ENCODE measurements around the gene QPRT. TPM values are rescaled to one million over a fixed set of nuclear protein-coding genes. Genes with fewer than 3 reads are reported as not detected.
"Not testable (repeated sequence)": the region's sequence is repeated elsewhere in the genome, so short reads cannot be mapped to it uniquely, and the experiment has no call there.

The QPRT gene
- polyA plus RNA-seq, 1 of the 3 experiments (the other 2 are of a cell fraction): 12.5 TPM

- 76% methylated on average over 7 of the region's 7 CpGs for WGBS (ENCODE audit: low lambda C conversion rate)
- Histone ChIP-seq H4K20me1 (ENCODE audit: insufficient read depth) (no peaks in the 10 kb centered on the region), H3K4me1 (ENCODE audit: control insufficient read depth in 1 of 2, insufficient read depth in 2 of 2, low read depth in 1 of 2, low read length in 1 of 2) (no peaks in the 10 kb centered on the region; a peak in 1 of 4 replicates), H3F3A (replicated peaks; ENCODE audit: insufficient read depth) (no peaks in the 10 kb centered on the region), H3K27me3 (ENCODE audit: insufficient read depth) (peaks cover 9% of the 10 kb centered on the region), H3K79me2 (ENCODE audit: insufficient read depth) (no peaks in the 10 kb centered on the region), H2AFZ (ENCODE audit: low read depth) (no peak overlapping the region), H3K9ac (no peak overlapping the region), H3K9me2 (no peaks in the 10 kb centered on the region), H3K36me3 (replicated peaks in 1 of 2; ENCODE audit: control insufficient read depth in 1 of 2, insufficient read depth in 2 of 2, low read length in 1 of 2) (no peaks in the 10 kb centered on the region), H3K4me3 (ENCODE audit: low read depth in 2 of 2, low read length in 1 of 2) (no peak overlapping the region), H3K27ac (ENCODE audit: low read depth in 2 of 2, low read length in 1 of 2) (no peak overlapping the region), H3K4me2 (no peak overlapping the region), H3K9me3 (no peaks in the 10 kb centered on the region)
- ChIA-PET POLR2A (no interaction called here), CTCF (interaction anchor here (0.6 to 6.0 kb wide), 3 partner anchors 30 to 392 kb away, joined by 3 to 33 read pairs (median 3); partner anchors contain the start of gene PAGR1)
- TF ChIP-seq PBX3 (IDR thresholded peaks at IDR 0.05): no peak
- TF ChIP-seq RCOR1 (IDR thresholded peaks at IDR 0.05; ENCODE audit: low read length): no peak
- TF ChIP-seq GATA2 (CRISPR knock-in tag; IDR thresholded peaks at IDR 0.05): no peak
- TF ChIP-seq SIN3A (IDR thresholded peaks at IDR 0.05; ENCODE audit: borderline replicate concordance, low read depth, low read length): no peak
- no peak for TF ChIP-seq EZH2phosphoT487 (IDR thresholded peaks at IDR 0.05; ENCODE audit: borderline replicate concordance, low read depth)
- no peak for TF ChIP-seq CTCF (IDR thresholded peaks at IDR 0.05)
- no peak for TF ChIP-seq FOXM1 (IDR thresholded peaks at IDR 0.05; ENCODE audit: low read depth)
- TF ChIP-seq SMC3 (IDR thresholded peaks at IDR 0.05; ENCODE audit: low read depth, low read length): no peak
- no peak for TF ChIP-seq FOSL2 (IDR thresholded peaks at IDR 0.05; ENCODE audit: borderline replicate concordance, low read depth)
- TF ChIP-seq, protein P1, sequence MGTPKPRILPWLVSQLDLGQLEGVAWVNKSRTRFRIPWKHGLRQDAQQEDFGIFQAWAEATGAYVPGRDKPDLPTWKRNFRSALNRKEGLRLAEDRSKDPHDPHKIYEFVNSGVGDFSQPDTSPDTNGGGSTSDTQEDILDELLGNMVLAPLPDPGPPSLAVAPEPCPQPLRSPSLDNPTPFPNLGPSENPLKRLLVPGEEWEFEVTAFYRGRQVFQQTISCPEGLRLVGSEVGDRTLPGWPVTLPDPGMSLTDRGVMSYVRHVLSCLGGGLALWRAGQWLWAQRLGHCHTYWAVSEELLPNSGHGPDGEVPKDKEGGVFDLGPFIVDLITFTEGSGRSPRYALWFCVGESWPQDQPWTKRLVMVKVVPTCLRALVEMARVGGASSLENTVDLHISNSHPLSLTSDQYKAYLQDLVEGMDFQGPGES (IDR thresholded peaks at IDR 0.05; ENCODE audit: low read depth, low read length): no peak
- TF ChIP-seq CHD2 (IDR thresholded peaks at IDR 0.05; ENCODE audit: low read length, partially characterized antibody): no peak
- no peak for TF ChIP-seq FOXJ3 (CRISPR knock-in tag; IDR thresholded peaks at IDR 0.05)
- TF ChIP-seq, protein P2, sequence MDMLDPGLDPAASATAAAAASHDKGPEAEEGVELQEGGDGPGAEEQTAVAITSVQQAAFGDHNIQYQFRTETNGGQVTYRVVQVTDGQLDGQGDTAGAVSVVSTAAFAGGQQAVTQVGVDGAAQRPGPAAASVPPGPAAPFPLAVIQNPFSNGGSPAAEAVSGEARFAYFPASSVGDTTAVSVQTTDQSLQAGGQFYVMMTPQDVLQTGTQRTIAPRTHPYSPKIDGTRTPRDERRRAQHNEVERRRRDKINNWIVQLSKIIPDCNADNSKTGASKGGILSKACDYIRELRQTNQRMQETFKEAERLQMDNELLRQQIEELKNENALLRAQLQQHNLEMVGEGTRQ (IDR thresholded peaks at IDR 0.05; ENCODE audit: borderline replicate concordance, low read depth, low read length): no peak
- TF ChIP-seq TEAD4 (IDR thresholded peaks at IDR 0.05; ENCODE audit: borderline replicate concordance, insufficient read depth): no peak
- no peak for TF ChIP-seq YY1 (IDR thresholded peaks at IDR 0.05; ENCODE audit: low read depth)
- no peak for TF ChIP-seq NRF1 (IDR thresholded peaks at IDR 0.05; ENCODE audit: low read depth, low read length)
- TF ChIP-seq GABPA (IDR thresholded peaks at IDR 0.05; ENCODE audit: low read depth): no peak
- no peak for TF ChIP-seq MEF2A (IDR thresholded peaks at IDR 0.05; ENCODE audit: borderline replicate concordance, low read depth)
- no peak for TF ChIP-seq JUND (IDR thresholded peaks at IDR 0.05)
- DNase-seq: no peak
These were observed 51.7 kb downstream of the QPRT start for GRCh38 chr16:29730649-29731048.

GRCh38 chr16:29731768-29732601 is 53.0 kb downstream of the QPRT start:
- H3K9me3 ChIP-seq; H3K79me2 ChIP-seq (ENCODE audit: insufficient read depth); H3K4me3 ChIP-seq (ENCODE audit: low read depth in 2 of 2, low read length in 1 of 2); H2AFZ ChIP-seq (ENCODE audit: low read depth); DNase-seq; H3K9me2 ChIP-seq; POLR2A ChIA-PET; H3K36me3 ChIP-seq (replicated peaks in 1 of 2; ENCODE audit: control insufficient read depth in 1 of 2, insufficient read depth in 2 of 2, low read length in 1 of 2); H3K27ac ChIP-seq (ENCODE audit: low read depth in 2 of 2, low read length in 1 of 2); H3K4me1 ChIP-seq (ENCODE audit: control insufficient read depth in 1 of 2, insufficient read depth in 2 of 2, low read depth in 1 of 2, low read length in 1 of 2); CTCF ChIA-PET; H3K4me2 ChIP-seq; H4K20me1 ChIP-seq (ENCODE audit: insufficient read depth); H3F3A ChIP-seq (replicated peaks; ENCODE audit: insufficient read depth); H3K27me3 ChIP-seq (ENCODE audit: insufficient read depth); H3K9ac ChIP-seq: not testable (repeated sequence)
- 79% methylated on average over 13 of the region's 13 CpGs for WGBS (ENCODE audit: low lambda C conversion rate)

Data from SK-N-SH (cell line).